ENCODE results near the gene TRIM28. TPM values are rescaled to one million over a fixed set of nuclear protein-coding genes. Genes with fewer than 3 reads are reported as not detected.

TRIM28 gene
- total and polyA plus RNA-seq, 2 donors (not counting 3 experiments of a cell fraction or from before 2014, with no cell fraction given): 429 to 521 TPM

GRCh38 chr19:58572818-58573657, 29.2 kb downstream of the TRIM28 start, which contains the start of gene MZF1:
Gene MZF1 (minus strand): TSS chr19:58573335. CDS start chr19:58571389, 1,946 bp downstream.
- Histone ChIP-seq H3K79me2 (ENCODE audit: control insufficient read depth, insufficient read depth, low read length) (peaks cover 8% of the 10 kb centered on the region), H3K36me3 (ENCODE audit: control insufficient read depth in 2 of 2, extremely low read depth in 1 of 2, insufficient read depth in 2 of 2, low read length in 2 of 2) (peaks cover 0 to 7% of the 10 kb centered on the region in 2 experiments), H3K9me3 (replicated peaks; ENCODE audit: control insufficient read depth, insufficient read depth, low read length) (no peaks in the 10 kb centered on the region), H3K9ac (replicated peaks; ENCODE audit: extremely low read depth, insufficient read depth, low read length) (peak within 1 kb of the TSS; percentile 88), H3K4me2 (ENCODE audit: insufficient read depth, low read length) (peak within 1 kb of the TSS; percentile 94), H4K20me1 (replicated peaks; ENCODE audit: control insufficient read depth, extremely low read depth, insufficient read depth, low read length) (no peaks in the 10 kb centered on the region), H2AFZ (ENCODE audit: low read depth, low read length) (peak within 1 kb of the TSS; percentile 76), H3K27me3 (ENCODE audit: control insufficient read depth in 2 of 2, insufficient read depth in 2 of 2, low read length in 2 of 2) (no peaks in the 10 kb centered on the region), H3K27ac (ENCODE audit: insufficient read depth, low read depth, low read length) (peak within 1 kb of the TSS; percentile 85), H3K4me3 (replicated peaks in 1 of 3; ENCODE audit: insufficient read depth in 1 of 3, low read depth in 1 of 3, low read length in 3 of 3) (peak within 1 kb of the TSS; percentile 7 to 70 (median 58)), H3K4me1 (ENCODE audit: control insufficient read depth, extremely low read depth, insufficient read depth, low read length) (peaks cover 16% of the 10 kb centered on the region), H3K9me1 (replicated peaks; ENCODE audit: control insufficient read depth, extremely low read depth, insufficient read depth, low read length) (no peaks in the 10 kb centered on the region)
- FAIRE-seq (peak; percentile 100), DNase-seq (ENCODE audit: low read depth, low spot score) (peak; percentile 100)
- intact Hi-C loops (cut with micrococcal nuclease) (loop anchor here (1.0 kb wide), 4 partner anchors 14 to 295 kb away; partner anchors contain the start of genes TRIM28, ZNF584 and ZNF8), dilution Hi-C loops (cut with MboI; ENCODE audit: extremely low pct_ligation_motif_present, low sequenced_read_pairs) (no loop called here)
- POLR2A ChIA-PET: no interaction called here
- CTCF ChIA-PET: interaction anchor here (0.7 to 1.9 kb wide), 3 partner anchors 18 to 53 kb away, joined by 3 to 8 read pairs (median 3); partner anchors contain the start of genes CHMP2A and ZBTB45
- no TSS peak for BruUV-seq (replicated peaks)
- TF ChIP-seq JUN (IDR thresholded peaks at IDR 0.05; ENCODE audit: borderline replicate concordance, insufficient read depth, insufficient read length, low read depth): no peak
- TF ChIP-seq MAX (IDR thresholded peaks at IDR 0.05; ENCODE audit: insufficient read depth, insufficient read length): peak; percentile 8
- peak; percentile 16 for TF ChIP-seq FOS (IDR thresholded peaks at IDR 0.05; ENCODE audit: borderline replicate concordance, insufficient read depth, low read length)
- TF ChIP-seq, protein P1, sequence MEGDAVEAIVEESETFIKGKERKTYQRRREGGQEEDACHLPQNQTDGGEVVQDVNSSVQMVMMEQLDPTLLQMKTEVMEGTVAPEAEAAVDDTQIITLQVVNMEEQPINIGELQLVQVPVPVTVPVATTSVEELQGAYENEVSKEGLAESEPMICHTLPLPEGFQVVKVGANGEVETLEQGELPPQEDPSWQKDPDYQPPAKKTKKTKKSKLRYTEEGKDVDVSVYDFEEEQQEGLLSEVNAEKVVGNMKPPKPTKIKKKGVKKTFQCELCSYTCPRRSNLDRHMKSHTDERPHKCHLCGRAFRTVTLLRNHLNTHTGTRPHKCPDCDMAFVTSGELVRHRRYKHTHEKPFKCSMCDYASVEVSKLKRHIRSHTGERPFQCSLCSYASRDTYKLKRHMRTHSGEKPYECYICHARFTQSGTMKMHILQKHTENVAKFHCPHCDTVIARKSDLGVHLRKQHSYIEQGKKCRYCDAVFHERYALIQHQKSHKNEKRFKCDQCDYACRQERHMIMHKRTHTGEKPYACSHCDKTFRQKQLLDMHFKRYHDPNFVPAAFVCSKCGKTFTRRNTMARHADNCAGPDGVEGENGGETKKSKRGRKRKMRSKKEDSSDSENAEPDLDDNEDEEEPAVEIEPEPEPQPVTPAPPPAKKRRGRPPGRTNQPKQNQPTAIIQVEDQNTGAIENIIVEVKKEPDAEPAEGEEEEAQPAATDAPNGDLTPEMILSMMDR (IDR thresholded peaks at IDR 0.05; ENCODE audit: extremely low read depth in 1 of 2, insufficient read depth in 1 of 2, low read depth in 1 of 2, low read length in 2 of 2): peak; percentile 6 to 23
- TF ChIP-seq MYC (IDR thresholded peaks at IDR 0.05; ENCODE audit: low read depth, low read length): no peak
- TF ChIP-seq POLR2AphosphoS5 (IDR thresholded peaks at IDR 0.05; ENCODE audit: insufficient read depth, low read depth, low read length): peak; percentile 84
